Effector memory CD4-positive, alpha-beta T cell (primary cell): Measurements from ENCODE around the gene CCDC175.

Experiments
- DNase-seq, 3 donors: peaks; one replicate each; pipeline ENCODE4 v3.0.0-alpha.2; 2020
- H3K27ac ChIP-seq: 2 replicates; pipeline ENCODE4 v1.7.0; 2013; ENCODE audit warnings: mild to moderate bottlenecking, low read length, moderate library complexity; ENCODE audit not compliant: insufficient read depth, poor library complexity, severe bottlenecking
- H3K27me3 ChIP-seq: replicated peaks from 2 replicates; pipeline ENCODE4 v1.7.0; 2013; ENCODE audit warnings: mild to moderate bottlenecking, low read length; ENCODE audit not compliant: insufficient read depth, control insufficient read depth, poor library complexity, severe bottlenecking
- H3K36me3 ChIP-seq: 2 replicates; pipeline ENCODE4 v1.7.0; 2013; ENCODE audit warnings: mild to moderate bottlenecking, low read length, moderate library complexity; ENCODE audit not compliant: control insufficient read depth, insufficient read depth
- H3K4me1 ChIP-seq: 2 replicates; pipeline ENCODE4 v1.7.0; 2013; ENCODE audit warnings: low read length, mild to moderate bottlenecking; ENCODE audit not compliant: control insufficient read depth, insufficient read depth, poor library complexity, severe bottlenecking
- H3K4me3 ChIP-seq: 2 replicates; pipeline ENCODE4 v1.7.0; 2013; ENCODE audit warnings: low read length, low read depth, mild to moderate bottlenecking; ENCODE audit not compliant: insufficient read depth, poor library complexity, severe bottlenecking
- H3K9me3 ChIP-seq: 2 replicates; pipeline ENCODE4 v1.7.0; 2013; ENCODE audit warnings: mild to moderate bottlenecking, low read length, moderate library complexity; ENCODE audit not compliant: control insufficient read depth

CCDC175 gene

GRCh38 chr14:59484639-59485175 lies 91.9 kb downstream of the CCDC175 start:
- Histone ChIP-seq H3K27ac (peak overlapping the region; percentile 80), H3K9me3 (no peaks in the 10 kb centered on the region), H3K27me3 (no peaks in the 10 kb centered on the region), H3K4me3 (peak overlapping the region; percentile 99), H3K36me3 (peaks cover 16% of the 10 kb centered on the region), H3K4me1 (peaks cover 21% of the 10 kb centered on the region)
- no peak for DNase-seq

DNA sequence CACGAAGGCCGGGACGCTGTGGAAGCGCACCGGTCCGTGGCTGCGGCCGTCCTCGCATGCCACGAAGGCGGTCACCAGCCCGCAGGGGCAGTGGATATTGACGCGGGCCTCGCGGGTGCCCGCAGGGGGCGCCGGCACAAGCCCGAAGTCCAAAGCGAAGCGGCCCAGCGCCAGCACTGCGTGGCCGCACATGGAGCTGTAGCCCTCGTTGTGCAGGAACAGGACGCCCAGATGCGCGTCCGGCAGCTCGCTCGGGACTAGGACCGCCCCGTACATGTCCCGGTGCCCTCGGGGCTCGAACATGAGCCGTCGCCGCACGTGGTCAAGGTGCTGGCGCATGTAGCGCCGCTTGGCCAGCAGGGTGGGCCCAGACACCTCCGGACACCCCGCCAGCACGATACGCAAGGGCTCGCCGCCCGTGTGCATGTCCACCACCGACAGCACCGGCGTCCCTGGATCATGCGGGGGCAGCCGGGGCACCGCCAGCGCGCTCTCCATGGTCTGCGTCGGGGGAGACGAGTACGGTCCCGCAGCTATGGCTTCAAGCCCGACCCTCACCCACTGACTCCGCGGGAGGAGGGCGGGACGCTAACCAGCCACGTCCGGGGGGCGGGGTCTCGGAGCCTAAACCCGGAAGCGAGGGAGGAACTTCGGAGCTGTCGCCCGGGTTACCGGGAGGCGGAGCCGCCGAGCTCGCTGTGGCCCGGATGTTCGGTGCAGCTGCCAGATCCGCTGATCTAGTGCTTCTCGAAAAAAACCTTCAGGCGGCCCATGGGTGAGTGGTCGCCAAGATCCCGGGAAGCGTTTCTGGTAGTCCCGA lies 92.6 kb downstream of the CCDC175 start, which contains the start of the genes JKAMP and L3HYPDH:
Gene JKAMP, plus strand, starts transcription at position 699 of the 820 bp plus-strand sequence. Its CDS starts 73 bp downstream, at position 772.
Gene L3HYPDH, minus strand, starts transcription at position 590 of the 820 bp plus-strand sequence. Its CDS starts 92 bp downstream, at position 498.
- H3K27me3 ChIP-seq, result no peaks in the 10 kb centered on the region
- H3K9me3 ChIP-seq, result no peaks in the 10 kb centered on the region
- H3K4me1 ChIP-seq, result peaks cover 21% of the 10 kb centered on the region
- H3K4me3 ChIP-seq, result peak within 1 kb of the TSS; percentile 99
- peak within 1 kb of the TSS; percentile 80 for H3K27ac ChIP-seq
- DNase-seq, result peak; percentile 90 to 95 (median 92)
- peaks cover 9% of the 10 kb centered on the region for H3K36me3 ChIP-seq

DNA sequence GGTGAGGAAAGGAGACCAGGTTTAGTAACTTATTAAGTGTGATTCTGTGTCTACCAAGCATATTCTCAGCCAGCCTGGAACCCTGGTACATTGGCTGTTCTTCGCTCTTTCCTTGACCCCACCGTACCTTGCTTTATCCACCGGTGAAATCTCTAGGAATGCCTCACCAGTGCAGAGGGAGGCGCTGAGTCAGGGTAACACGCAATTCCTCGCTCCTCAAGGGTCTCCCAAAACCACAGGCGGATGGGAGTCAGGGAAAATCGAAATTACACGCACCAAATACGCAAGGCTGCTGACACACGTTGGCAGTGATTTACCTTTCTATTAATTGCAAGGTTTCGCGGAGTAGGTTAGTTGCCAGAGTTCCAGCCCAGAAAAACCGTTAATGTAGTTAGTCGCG lies 93.2 kb downstream of the CCDC175 start:
- H3K27me3 ChIP-seq, result no peaks in the 10 kb centered on the region
- no peak for DNase-seq
- H3K9me3 ChIP-seq, result no peaks in the 10 kb centered on the region
- H3K27ac ChIP-seq, result peak overlapping the region; percentile 80
- peak overlapping the region; percentile 99 for H3K4me3 ChIP-seq
- H3K4me1 ChIP-seq, result peaks cover 21% of the 10 kb centered on the region
- H3K36me3 ChIP-seq, result peaks cover 3% of the 10 kb centered on the region

DNA sequence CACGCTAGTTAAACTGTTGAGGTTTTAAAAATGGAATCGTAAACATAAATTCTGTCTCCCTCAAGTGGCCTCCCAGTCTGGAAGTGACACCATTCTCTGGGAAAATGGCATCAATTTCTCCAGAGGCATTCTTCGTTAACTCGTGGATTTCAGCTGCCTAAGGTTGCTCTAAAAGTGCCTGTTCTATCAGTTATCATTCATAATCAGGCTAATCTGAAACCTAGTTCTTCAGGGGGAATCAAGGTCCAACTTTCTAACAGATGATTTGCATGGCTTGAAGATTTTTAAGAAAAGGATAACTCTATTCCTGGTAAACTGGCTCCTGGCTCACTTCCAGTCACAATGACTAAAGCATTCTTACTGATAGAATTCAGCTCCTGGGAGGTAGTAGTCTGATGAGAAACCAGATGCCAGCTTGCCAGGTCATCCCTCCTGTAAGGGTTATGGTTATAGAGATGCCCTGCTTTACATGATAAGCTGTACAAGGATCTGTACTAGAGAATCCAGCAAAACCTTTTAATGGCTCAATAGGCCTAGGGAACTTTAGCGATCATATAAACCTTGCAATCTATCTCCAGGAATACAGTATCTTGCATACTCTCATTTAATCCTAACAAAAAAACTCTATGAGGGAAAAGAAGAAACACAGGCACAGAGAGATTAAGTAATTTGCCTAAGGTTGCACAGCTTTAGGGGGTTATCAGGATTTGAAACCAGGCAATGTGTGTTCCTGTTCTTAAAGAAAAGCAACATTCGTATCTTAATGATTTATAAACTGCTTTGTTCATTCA lies 93.9 kb downstream of the CCDC175 start:
- Histone ChIP-seq H3K4me3 (peak overlapping the region; percentile 99), H3K27ac (no peak overlapping the region)
- no peak for DNase-seq

DNA sequence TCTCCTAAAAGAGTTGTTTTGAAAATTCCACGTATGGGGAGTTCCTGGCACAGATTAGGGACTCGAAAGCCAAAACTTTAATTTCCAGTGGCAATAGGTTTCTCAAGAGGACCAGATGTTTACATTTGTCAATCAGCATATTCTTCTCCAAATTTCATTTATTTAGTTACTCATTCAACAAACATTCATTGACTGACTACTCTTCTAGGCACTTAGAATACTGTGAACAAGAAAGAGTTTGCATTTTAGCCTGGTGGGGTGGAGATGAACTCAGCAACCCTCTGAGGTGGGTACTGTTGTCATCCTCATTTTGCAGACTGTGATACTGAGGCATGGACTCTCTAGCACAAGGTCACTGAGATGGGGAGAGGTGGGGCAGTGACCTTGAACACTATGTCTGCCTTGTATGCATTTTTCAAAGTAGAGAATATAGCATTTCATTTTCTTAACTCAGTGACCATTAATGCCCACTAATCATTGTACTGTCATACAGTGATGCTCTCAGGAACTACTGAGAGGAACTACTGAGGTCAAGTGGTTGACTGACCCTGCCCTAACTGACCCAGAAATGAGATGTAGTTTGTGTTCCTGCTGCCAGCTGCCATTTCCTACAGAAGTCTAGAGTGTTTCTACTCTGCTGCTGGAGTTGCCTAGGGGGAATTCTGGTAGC lies 94.6 kb downstream of the CCDC175 start:
- Histone ChIP-seq H3K9me3 (no peaks in the 10 kb centered on the region), H3K27me3 (no peaks in the 10 kb centered on the region), H3K27ac (no peak overlapping the region), H3K4me3 (no peak overlapping the region), H3K36me3 (no peaks in the 10 kb centered on the region), H3K4me1 (peaks cover 21% of the 10 kb centered on the region)
- DNase-seq, result no peak

More for the DNA sequence above, 93.9 kb downstream of the CCDC175 start:
- H3K9me3 ChIP-seq, result no peaks in the 10 kb centered on the region
- no peaks in the 10 kb centered on the region for H3K27me3 ChIP-seq
- H3K36me3 ChIP-seq, result no peaks in the 10 kb centered on the region
- H3K4me1 ChIP-seq, result peaks cover 21% of the 10 kb centered on the region

DNA sequence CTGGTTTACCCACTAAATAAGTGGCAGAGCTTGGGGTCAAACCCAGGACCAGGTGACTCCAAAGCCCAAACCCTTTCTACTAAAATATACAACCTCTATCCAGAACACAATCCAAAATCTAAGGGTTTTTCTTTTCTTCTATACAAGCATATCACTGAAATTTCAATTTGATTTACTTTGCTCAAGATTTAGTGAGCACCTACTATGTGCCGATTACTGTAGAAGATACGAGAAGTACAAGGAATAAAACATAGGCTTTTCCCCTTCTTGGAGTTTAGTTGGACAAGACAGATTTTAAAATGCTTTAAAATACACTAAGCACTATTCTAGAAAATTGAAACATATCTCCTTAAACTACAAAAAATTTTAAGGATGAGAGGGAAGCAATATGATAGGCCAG lies 95.2 kb downstream of the CCDC175 start:
- peaks cover 21% of the 10 kb centered on the region for H3K4me1 ChIP-seq
- no peak overlapping the region for H3K27ac ChIP-seq
- H3K9me3 ChIP-seq, result no peaks in the 10 kb centered on the region
- no peak overlapping the region for H3K4me3 ChIP-seq
- DNase-seq, result no peak
- no peaks in the 10 kb centered on the region for H3K36me3 ChIP-seq
- no peaks in the 10 kb centered on the region for H3K27me3 ChIP-seq

- H3K4me1 ChIP-seq, result peaks cover 13% of the 10 kb centered on the region
- peaks cover 6% of the 10 kb centered on the region for H3K36me3 ChIP-seq
- no peak for DNase-seq
- no peaks in the 10 kb centered on the region for H3K9me3 ChIP-seq
- H3K27me3 ChIP-seq, result no peaks in the 10 kb centered on the region
- no peak overlapping the region for H3K27ac ChIP-seq
- no peak overlapping the region for H3K4me3 ChIP-seq
Measured at GRCh38 chr14:59480166-59480565, 96.4 kb downstream of the CCDC175 start.

- DNase-seq, result no peak
- H3K27ac ChIP-seq, result no peak overlapping the region
- peaks cover 12% of the 10 kb centered on the region for H3K36me3 ChIP-seq
Measured at GRCh38 chr14:59478540-59478939, 98.1 kb downstream of the CCDC175 start.

DNA sequence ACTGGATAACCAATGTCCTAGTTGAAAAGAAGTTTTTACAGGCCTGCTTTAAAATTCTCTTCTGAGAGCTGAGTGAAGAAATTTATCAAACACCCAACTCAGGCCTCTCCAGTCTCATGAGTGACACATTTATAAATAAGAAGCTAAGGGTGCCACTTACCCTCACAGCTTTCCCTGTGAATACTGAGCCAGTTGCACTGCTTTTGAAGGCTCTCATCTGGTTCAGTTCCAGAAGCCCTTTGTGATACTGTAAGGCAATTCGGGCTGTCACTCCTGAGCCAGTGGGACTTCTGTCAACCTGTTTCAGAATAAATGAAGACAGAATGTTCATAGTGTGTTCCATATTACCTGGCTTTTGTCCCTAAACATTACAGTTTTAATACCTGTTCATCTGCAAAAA lies 100.9 kb downstream of the CCDC175 start:
- no peak for DNase-seq
- Histone ChIP-seq H3K27ac (no peak overlapping the region), H3K4me3 (no peak overlapping the region), H3K4me1 (no peaks in the 10 kb centered on the region), H3K36me3 (peaks cover 17% of the 10 kb centered on the region), H3K9me3 (no peaks in the 10 kb centered on the region), H3K27me3 (no peaks in the 10 kb centered on the region)

More at GRCh38 chr14:59478540-59478939, 98.1 kb downstream of the CCDC175 start:
- H3K4me3 ChIP-seq, result no peak overlapping the region
- H3K27me3 ChIP-seq, result no peaks in the 10 kb centered on the region
- H3K9me3 ChIP-seq, result no peaks in the 10 kb centered on the region
- peaks cover 9% of the 10 kb centered on the region for H3K4me1 ChIP-seq
